ENCODE data around the gene ERG.

ERG gene

GRCh38 chr21:38489729-38490128 is 8.5 kb downstream of the ERG start:
- Histone ChIP-seq H3K4me3 (ENCODE audit: control insufficient read depth in 1 of 7, extremely low read depth in 1 of 7, insufficient read depth in 4 of 7, low read depth in 2 of 7, low read length in 6 of 7) (peak overlapping the region in 3 of 7 experiments; percentile 5 to 64 (median 59)), H3K4me1 (ENCODE audit: control extremely low read depth in 1 of 4, control insufficient read depth in 4 of 4, insufficient read depth in 4 of 4, low read length in 3 of 4) (peaks cover 51 to 97% (median 85%) of the 10 kb centered on the region in 4 experiments), H3K27ac (ENCODE audit: insufficient read depth in 1 of 2, low read depth in 1 of 2, low read length in 2 of 2, poor library complexity in 1 of 2, severe bottlenecking in 2 of 2) (peak overlapping the region; percentile 64 to 93), H3K9me3 (ENCODE audit: control extremely low read depth in 1 of 5, control insufficient read depth in 4 of 5, insufficient read depth in 2 of 5, low read depth in 1 of 5, low read length in 4 of 5) (no peaks in the 10 kb centered on the region), H3K36me3 (ENCODE audit: control insufficient read depth in 4 of 4, insufficient read depth in 4 of 4, low read length in 3 of 4) (peaks cover 4 to 54% (median 34%) of the 10 kb centered on the region in 4 experiments), H3K27me3 (replicated peaks in 2 of 5; ENCODE audit: control insufficient read depth in 4 of 5, insufficient read depth in 5 of 5, low read length in 4 of 5) (no peaks in the 10 kb centered on the region)
- WGBS (ENCODE audit: insufficient coverage), result 80% methylated on average over 1 of the region's 6 CpGs
- ChIA-PET POLR2A (interaction anchor here (1.0 kb wide), 1 partner anchor 13 kb away, joined by 6 read pairs; no protein-coding TSS in a partner anchor), CTCF (interaction anchor here (1.2 to 3.3 kb wide), 3 partner anchors 12 to 49 kb away, joined by 3 to 10 read pairs (median 4); no protein-coding TSS in a partner anchor)
- no peak for DNase-seq

DNA sequence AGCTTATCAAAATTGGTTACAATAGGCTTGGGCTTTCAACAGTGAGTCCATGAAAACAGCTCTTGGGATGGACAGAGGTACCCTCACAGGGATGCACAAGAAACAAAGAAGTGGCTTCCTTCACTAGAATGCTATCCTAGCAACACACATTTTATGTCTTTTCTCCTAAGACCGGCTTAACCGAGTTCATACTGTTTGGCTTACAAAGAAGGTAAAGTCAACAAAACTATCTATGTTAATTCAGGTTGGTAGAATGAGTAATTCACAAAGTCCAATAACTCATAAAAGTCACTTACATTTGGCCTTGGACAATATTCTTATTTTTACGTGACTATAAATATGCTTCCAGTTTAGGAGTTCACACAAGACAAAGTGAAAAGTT is 9.0 kb downstream of the ERG start:
- H3K9me3 ChIP-seq (ENCODE audit: control extremely low read depth in 1 of 5, control insufficient read depth in 4 of 5, insufficient read depth in 2 of 5, low read depth in 1 of 5, low read length in 4 of 5), result no peaks in the 10 kb centered on the region
- ChIA-PET CTCF (interaction anchor here (1.2 to 3.3 kb wide), 3 partner anchors 11 to 49 kb away, joined by 3 to 10 read pairs (median 4); no protein-coding TSS in a partner anchor), POLR2A (no interaction called here)
- peaks cover 50 to 97% (median 85%) of the 10 kb centered on the region in 4 experiments for H3K4me1 ChIP-seq (ENCODE audit: control extremely low read depth in 1 of 4, control insufficient read depth in 4 of 4, insufficient read depth in 4 of 4, low read length in 3 of 4)
- peaks cover 4 to 54% (median 34%) of the 10 kb centered on the region in 4 experiments for H3K36me3 ChIP-seq (ENCODE audit: control insufficient read depth in 4 of 4, insufficient read depth in 4 of 4, low read length in 3 of 4)
- H3K27ac ChIP-seq (ENCODE audit: insufficient read depth in 1 of 2, low read depth in 1 of 2, low read length in 2 of 2, poor library complexity in 1 of 2, severe bottlenecking in 2 of 2), result peak overlapping the region; percentile 64 to 93
- DNase-seq, result no peak
- H3K27me3 ChIP-seq (replicated peaks in 2 of 5; ENCODE audit: control insufficient read depth in 4 of 5, insufficient read depth in 5 of 5, low read length in 4 of 5), result no peaks in the 10 kb centered on the region
- H3K4me3 ChIP-seq (ENCODE audit: control insufficient read depth in 1 of 7, extremely low read depth in 1 of 7, insufficient read depth in 4 of 7, low read depth in 2 of 7, low read length in 6 of 7), result peak overlapping the region in 3 of 7 experiments; percentile 5 to 60 (median 59)
- no CpG with 5 or more reads among the region's 3 CpGs for WGBS (ENCODE audit: insufficient coverage)

- peaks cover 4 to 49% (median 31%) of the 10 kb centered on the region in 4 experiments for H3K36me3 ChIP-seq (ENCODE audit: control insufficient read depth in 4 of 4, insufficient read depth in 4 of 4, low read length in 3 of 4)
- no peaks in the 10 kb centered on the region for H3K27me3 ChIP-seq (replicated peaks in 2 of 5; ENCODE audit: control insufficient read depth in 4 of 5, insufficient read depth in 5 of 5, low read length in 4 of 5)
- H3K9me3 ChIP-seq (ENCODE audit: control extremely low read depth in 1 of 5, control insufficient read depth in 4 of 5, insufficient read depth in 2 of 5, low read depth in 1 of 5, low read length in 4 of 5), result no peaks in the 10 kb centered on the region
- H3K4me1 ChIP-seq (ENCODE audit: control extremely low read depth in 1 of 4, control insufficient read depth in 4 of 4, insufficient read depth in 4 of 4, low read length in 3 of 4), result peaks cover 50 to 97% (median 85%) of the 10 kb centered on the region in 4 experiments
- no peak for DNase-seq
- 22% methylated on average over 9 of the region's 11 CpGs for WGBS (ENCODE audit: insufficient coverage)
- ChIA-PET CTCF (interaction anchor here (1.2 to 3.3 kb wide), 3 partner anchors 11 to 48 kb away, joined by 3 to 10 read pairs (median 4); no protein-coding TSS in a partner anchor), POLR2A (interaction anchor here (1.0 to 2.2 kb wide), 3 partner anchors 8 to 12 kb away, joined by 3 to 6 read pairs (median 3); no protein-coding TSS in a partner anchor)
- peak overlapping the region; percentile 64 to 93 for H3K27ac ChIP-seq (ENCODE audit: insufficient read depth in 1 of 2, low read depth in 1 of 2, low read length in 2 of 2, poor library complexity in 1 of 2, severe bottlenecking in 2 of 2)
- H3K4me3 ChIP-seq (ENCODE audit: control insufficient read depth in 1 of 7, extremely low read depth in 1 of 7, insufficient read depth in 4 of 7, low read depth in 2 of 7, low read length in 6 of 7), result peak overlapping the region in 5 of 7 experiments; percentile 5 to 60 (median 32)
Measured at GRCh38 chr21:38488640-38489270, 9.5 kb downstream of the ERG start.

- ChIA-PET CTCF (interaction anchor here (1.3 to 3.3 kb wide), 2 partner anchors 10 to 15 kb away, joined by 4 to 10 read pairs; no protein-coding TSS in a partner anchor), POLR2A (interaction anchor here (1.0 to 2.2 kb wide), 3 partner anchors 8 to 12 kb away, joined by 3 to 6 read pairs (median 3); no protein-coding TSS in a partner anchor)
- Histone ChIP-seq H3K9me3 (ENCODE audit: control extremely low read depth in 1 of 5, control insufficient read depth in 4 of 5, insufficient read depth in 2 of 5, low read depth in 1 of 5, low read length in 4 of 5) (no peaks in the 10 kb centered on the region), H3K4me3 (ENCODE audit: control insufficient read depth in 1 of 7, extremely low read depth in 1 of 7, insufficient read depth in 4 of 7, low read depth in 2 of 7, low read length in 6 of 7) (peak overlapping the region in 4 of 7 experiments; percentile 7 to 60 (median 34)), H3K27me3 (replicated peaks in 2 of 5; ENCODE audit: control insufficient read depth in 4 of 5, insufficient read depth in 5 of 5, low read length in 4 of 5) (no peaks in the 10 kb centered on the region), H3K36me3 (ENCODE audit: control insufficient read depth in 4 of 4, insufficient read depth in 4 of 4, low read length in 3 of 4) (peaks cover 4 to 43% (median 27%) of the 10 kb centered on the region in 4 experiments), H3K27ac (ENCODE audit: insufficient read depth in 1 of 2, low read depth in 1 of 2, low read length in 2 of 2, poor library complexity in 1 of 2, severe bottlenecking in 2 of 2) (peak overlapping the region; percentile 10 to 93), H3K4me1 (ENCODE audit: control extremely low read depth in 1 of 4, control insufficient read depth in 4 of 4, insufficient read depth in 4 of 4, low read length in 3 of 4) (peaks cover 45 to 94% (median 81%) of the 10 kb centered on the region in 4 experiments)
- peak in 2 of 3 donors; percentile 63 to 77 for DNase-seq
- 6% methylated on average over 2 of the region's 10 CpGs for WGBS (ENCODE audit: insufficient coverage)
Measured at GRCh38 chr21:38487901-38488639, 10.2 kb downstream of the ERG start.

DNA sequence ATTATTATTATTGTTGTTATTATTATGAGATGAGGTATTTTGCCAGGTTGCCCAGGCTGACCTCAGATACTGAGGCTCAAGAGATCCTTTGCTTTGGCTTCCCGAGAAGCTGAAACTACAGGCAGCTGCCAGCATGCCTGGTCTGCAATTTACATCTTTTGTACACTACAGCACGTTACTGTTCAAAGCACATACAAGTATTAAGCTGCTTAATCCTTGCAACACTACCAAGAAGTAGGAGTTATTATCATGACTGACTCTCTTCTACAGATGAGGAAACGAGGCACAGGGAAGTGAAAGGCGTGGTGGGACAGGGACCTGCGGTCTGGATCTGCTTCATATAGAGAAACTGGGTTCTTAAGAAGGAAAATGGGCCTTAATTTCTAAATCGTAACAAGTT is 11.6 kb downstream of the ERG start:
- peak in 1 of 3 donors; percentile 47 for DNase-seq
- Histone ChIP-seq H3K4me3 (ENCODE audit: control insufficient read depth in 1 of 7, extremely low read depth in 1 of 7, insufficient read depth in 4 of 7, low read depth in 2 of 7, low read length in 6 of 7) (peak overlapping the region in 3 of 7 experiments; percentile 27 to 57 (median 34)), H3K27me3 (replicated peaks in 2 of 5; ENCODE audit: control insufficient read depth in 4 of 5, insufficient read depth in 5 of 5, low read length in 4 of 5) (no peaks in the 10 kb centered on the region), H3K36me3 (ENCODE audit: control insufficient read depth in 4 of 4, insufficient read depth in 4 of 4, low read length in 3 of 4) (peaks cover 0 to 43% (median 26%) of the 10 kb centered on the region in 4 experiments), H3K27ac (ENCODE audit: insufficient read depth in 1 of 2, low read depth in 1 of 2, low read length in 2 of 2, poor library complexity in 1 of 2, severe bottlenecking in 2 of 2) (peak overlapping the region; percentile 2 to 4), H3K4me1 (ENCODE audit: control extremely low read depth in 1 of 4, control insufficient read depth in 4 of 4, insufficient read depth in 4 of 4, low read length in 3 of 4) (peaks cover 38 to 94% (median 79%) of the 10 kb centered on the region in 4 experiments), H3K9me3 (ENCODE audit: control extremely low read depth in 1 of 5, control insufficient read depth in 4 of 5, insufficient read depth in 2 of 5, low read depth in 1 of 5, low read length in 4 of 5) (no peaks in the 10 kb centered on the region)
- CTCF ChIA-PET, result interaction anchor here (1.1 to 1.9 kb wide), 2 partner anchors 10 kb away, joined by 3 to 8 read pairs; no protein-coding TSS in a partner anchor
- POLR2A ChIA-PET, result interaction anchor here (1.1 to 2.2 kb wide), 3 partner anchors 9 to 12 kb away, joined by 3 to 6 read pairs (median 4); no protein-coding TSS in a partner anchor
- 0% methylated on average over 1 of the region's 6 CpGs for WGBS (ENCODE audit: insufficient coverage)

- Histone ChIP-seq H3K4me1 (ENCODE audit: control extremely low read depth in 1 of 4, control insufficient read depth in 4 of 4, insufficient read depth in 4 of 4, low read length in 3 of 4) (peaks cover 33 to 94% (median 77%) of the 10 kb centered on the region in 4 experiments), H3K9me3 (ENCODE audit: control extremely low read depth in 1 of 5, control insufficient read depth in 4 of 5, insufficient read depth in 2 of 5, low read depth in 1 of 5, low read length in 4 of 5) (no peaks in the 10 kb centered on the region), H3K36me3 (ENCODE audit: control insufficient read depth in 4 of 4, insufficient read depth in 4 of 4, low read length in 3 of 4) (peaks cover 0 to 39% (median 22%) of the 10 kb centered on the region in 4 experiments), H3K4me3 (ENCODE audit: control insufficient read depth in 1 of 7, extremely low read depth in 1 of 7, insufficient read depth in 4 of 7, low read depth in 2 of 7, low read length in 6 of 7) (peak overlapping the region in 1 of 7 experiments; percentile 8), H3K27ac (ENCODE audit: insufficient read depth in 1 of 2, low read depth in 1 of 2, low read length in 2 of 2, poor library complexity in 1 of 2, severe bottlenecking in 2 of 2) (peak overlapping the region; percentile 2 to 4), H3K27me3 (replicated peaks in 2 of 5; ENCODE audit: control insufficient read depth in 4 of 5, insufficient read depth in 5 of 5, low read length in 4 of 5) (no peaks in the 10 kb centered on the region)
- POLR2A ChIA-PET, result interaction anchor here (1.2 kb wide), 1 partner anchor 10 kb away, joined by 4 read pairs; no protein-coding TSS in a partner anchor
- DNase-seq, result no peak
- CTCF ChIA-PET, result interaction anchor here (1.1 to 1.9 kb wide), 2 partner anchors 9 to 11 kb away, joined by 3 to 8 read pairs; no protein-coding TSS in a partner anchor
- 100% methylated on average over 1 of the region's 5 CpGs for WGBS (ENCODE audit: insufficient coverage)
Measured at GRCh38 chr21:38486221-38486620, 12.1 kb downstream of the ERG start.
